HG03060 (cell line): ENCODE data around the gene G3BP1.
A peak's percentile ranks its signal among the peaks of the same experiment; 100 is the strongest.
"Not testable (repeated sequence)": the region's sequence is repeated elsewhere in the genome, so short reads cannot be mapped to it uniquely, and the experiment has no call there.

Experiments
- ATAC-seq: cut with Tn5 transposase; IDR thresholded peaks from one replicate; pipeline ENCODE4 v1.9.1; 2021; ENCODE audit warnings: low read depth, moderate number of reproducible peaks; ENCODE audit not compliant: unreplicated experiment

The G3BP1 gene

GRCh38 chr5:151751593-151751992 lies 20.2 kb upstream of the G3BP1 start:
- ATAC-seq = no peak

DNA sequence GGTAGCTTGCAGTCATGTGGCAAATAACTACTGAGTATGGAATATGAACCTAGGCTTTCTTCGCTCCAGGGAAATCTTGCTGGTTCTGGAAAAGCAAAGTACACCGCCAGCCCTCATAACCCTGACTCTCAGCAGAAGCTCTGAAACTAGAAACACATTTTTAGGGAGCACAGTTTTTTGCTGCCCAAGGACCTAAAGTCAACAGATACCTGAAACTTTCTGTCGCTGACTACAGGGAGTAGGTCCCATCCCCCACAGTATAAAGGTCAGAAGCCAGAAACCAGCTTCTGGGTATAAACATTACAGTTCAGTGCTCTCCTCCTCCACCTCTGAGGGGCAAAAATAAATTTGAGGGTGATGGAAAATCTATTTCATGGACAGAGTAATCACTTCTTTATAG lies 16.4 kb upstream of the G3BP1 start:
- ATAC-seq = no peak

DNA sequence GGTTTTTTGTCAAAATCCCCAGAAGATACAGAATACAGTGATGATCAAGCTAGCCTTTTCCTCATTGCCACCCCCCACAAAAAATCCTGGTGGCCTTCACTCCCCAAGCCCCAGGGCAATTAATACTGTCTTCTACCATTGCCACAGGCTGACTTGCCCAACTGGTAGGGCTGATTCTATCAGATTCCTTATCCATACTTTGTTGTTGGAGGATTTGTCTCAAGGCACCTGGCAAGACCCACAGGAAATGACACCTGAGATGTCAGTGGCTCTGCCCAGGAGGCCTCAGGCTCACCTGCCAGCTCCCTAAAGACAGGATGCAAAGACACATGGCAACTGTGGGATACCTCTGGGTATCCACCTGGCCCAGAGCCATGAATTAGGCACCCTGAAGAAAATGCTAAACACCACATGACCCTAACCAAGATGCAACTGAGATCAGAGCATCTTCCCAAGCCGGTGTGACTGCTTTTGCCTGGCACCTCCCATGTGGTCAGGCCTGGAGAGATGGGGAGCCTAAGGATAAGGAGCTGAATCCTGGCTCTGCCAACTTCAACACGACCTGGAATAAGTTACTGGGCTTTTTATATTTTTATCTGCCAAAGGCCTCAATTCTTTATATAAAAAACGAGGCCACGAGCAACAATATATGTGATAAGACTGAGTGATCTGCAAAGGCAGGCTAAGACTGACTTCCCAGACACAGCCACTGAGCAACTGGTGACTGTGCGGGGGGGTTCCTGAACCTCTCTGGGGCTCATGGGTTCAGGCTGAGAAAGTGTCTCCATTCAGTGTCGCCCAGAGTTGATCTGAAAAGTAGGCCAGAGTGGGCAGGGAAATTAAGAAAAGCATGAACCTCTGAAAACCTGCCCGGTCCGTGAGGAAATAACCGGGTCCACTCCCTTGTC lies 14.3 kb upstream of the G3BP1 start:
- no peak for ATAC-seq

GRCh38 chr5:151758141-151758429 lies 13.7 kb upstream of the G3BP1 start:
- no peak for ATAC-seq

GRCh38 chr5:151758430-151759241 lies 13.1 kb upstream of the G3BP1 start, which contains the start of gene ATOX1:
Gene ATOX1, minus strand, starts transcription at chr5:151758631. Its CDS starts 80 bp downstream, at chr5:151758551.
- peak; percentile 79 for ATAC-seq

- no peak for ATAC-seq
Measured at GRCh38 chr5:151764801-151765200, 7.0 kb upstream of the G3BP1 start.

DNA sequence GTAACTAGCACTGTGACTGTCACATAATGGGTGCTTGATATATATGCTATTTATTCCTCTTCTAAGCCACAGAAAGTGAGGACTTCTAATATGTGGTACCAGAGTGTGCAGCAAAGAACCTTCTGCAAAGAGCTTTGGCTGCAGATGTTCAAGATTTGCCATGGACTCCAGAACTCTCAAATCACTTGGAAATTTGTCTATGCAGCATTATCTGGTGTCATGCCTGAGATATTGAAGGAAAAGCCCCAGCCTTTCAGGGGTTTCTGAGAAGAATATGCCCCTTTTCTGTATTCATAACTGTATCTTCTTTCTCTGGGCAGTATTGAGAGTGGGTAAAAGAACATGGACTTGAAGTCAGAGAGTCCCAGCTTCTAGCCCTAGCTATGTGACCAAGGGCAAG lies 4.8 kb upstream of the G3BP1 start:
- no peak for ATAC-seq

DNA sequence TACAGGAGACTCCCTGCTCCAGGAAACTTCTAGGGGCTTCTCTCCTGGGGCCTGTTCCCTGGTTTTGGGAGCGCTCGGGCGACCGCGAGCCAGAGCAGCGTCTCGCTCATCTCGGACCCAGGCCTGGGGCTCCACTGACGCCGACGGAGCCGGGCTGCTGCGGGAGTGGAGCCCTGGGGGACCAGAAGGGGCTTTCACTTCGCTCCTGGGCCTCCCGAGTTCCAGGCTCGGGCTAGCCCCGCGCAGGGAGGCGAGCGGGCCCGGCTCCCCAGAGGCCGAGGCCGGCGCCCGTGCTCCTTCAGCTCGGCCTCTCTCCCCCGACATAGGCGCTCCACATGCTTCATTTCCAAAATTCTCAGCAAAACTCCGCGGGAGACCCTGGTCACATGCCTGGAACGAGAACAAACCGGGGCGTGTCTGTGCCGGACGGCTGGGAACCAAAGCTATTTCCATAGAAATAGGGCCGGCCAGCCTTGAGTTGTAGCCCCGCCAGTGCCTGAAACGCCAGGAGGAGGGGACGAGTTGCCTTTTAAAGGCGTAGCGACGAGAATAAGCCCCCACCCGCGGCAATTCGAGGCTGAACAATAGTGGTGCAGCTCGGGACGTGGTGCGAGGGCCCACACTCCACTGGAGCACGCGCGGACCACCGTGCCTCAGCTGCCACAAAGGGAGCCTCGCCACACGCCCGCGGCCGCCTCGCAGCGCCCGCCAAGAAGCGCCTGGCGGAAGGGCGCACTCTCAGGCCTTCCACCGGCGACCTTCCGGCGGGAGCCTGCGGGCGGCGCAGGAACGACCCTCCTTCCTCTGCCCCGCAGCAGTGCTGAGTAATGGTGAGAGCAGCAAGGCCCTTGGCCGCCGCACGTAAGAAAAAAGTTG lies 1.1 kb upstream of the G3BP1 start:
- peak; percentile 1 for ATAC-seq

DNA sequence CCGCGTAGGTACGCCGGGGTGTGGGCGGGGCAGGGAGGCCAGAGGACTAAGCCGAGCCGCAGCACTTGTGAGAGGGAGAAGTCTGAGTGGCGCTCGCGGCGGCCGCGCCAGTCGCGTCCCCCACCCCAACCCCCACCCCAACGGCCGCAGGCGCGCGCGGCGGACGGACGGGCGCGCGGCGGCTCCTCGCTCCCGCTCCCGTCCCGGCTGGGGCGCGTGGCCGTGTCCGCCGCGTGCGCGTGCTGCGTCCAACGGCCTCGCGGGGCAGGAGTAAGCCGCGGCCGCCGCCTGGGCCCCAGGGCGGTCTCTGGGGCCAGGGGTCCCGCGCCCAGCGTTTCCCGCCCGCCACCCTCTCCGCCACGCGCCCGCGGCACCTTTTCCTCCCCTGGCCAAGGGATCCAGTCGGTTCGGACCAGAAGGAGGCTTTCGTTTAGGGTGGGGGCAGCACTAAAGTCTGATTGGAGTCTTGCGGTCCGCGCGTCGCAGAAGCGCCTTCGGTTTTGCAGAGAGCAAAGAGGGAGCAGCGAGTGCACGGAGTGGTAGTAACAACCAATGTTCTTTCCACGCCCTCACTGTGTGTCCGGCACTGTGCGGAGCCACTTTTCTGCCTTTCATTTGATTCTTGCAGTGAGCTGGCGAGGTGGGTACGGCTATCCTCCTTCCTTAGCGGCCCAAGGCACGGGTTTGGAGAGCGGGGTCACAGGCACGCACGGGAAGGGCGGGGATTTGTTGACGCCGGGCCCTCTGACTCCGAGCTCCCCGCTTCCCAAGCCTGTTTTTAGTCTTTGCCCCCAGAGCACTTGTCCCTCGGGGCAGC lies 483 bp downstream of the G3BP1 start:
- no peak for ATAC-seq

DNA sequence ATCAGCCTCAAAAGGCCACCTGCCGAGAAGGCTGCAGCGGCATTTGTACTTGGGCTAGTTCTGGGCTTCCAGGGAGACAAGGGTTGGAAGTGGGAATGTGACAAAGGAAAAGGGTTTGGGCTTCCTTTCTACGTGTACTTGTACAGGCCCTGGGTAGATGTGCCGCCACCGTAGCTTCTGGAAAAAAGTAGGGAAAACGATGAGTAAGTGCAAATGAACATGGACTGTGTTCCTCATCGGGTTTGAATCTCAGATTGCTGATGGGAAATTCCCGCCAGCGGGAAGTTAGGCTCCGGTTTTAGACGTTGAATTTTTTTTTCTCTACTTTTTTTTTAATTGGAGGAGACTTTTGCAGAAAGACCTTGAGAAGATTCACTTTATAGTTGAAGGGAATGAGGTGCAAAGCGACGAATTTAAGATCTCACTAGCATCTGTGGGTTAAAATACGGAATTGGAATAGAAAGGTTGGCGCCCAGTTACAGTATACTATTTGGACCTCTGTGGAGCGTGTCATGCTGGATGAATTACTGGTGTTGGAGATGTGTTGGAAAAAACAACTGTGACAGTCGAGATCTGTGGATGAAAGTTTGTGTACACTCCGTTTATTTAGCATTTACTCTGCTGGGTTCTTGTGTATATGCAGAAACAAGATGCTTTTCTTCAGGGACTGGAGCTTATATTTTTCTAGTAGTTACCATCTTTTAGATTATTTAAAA lies 1.2 kb downstream of the G3BP1 start:
- ATAC-seq = no peak

DNA sequence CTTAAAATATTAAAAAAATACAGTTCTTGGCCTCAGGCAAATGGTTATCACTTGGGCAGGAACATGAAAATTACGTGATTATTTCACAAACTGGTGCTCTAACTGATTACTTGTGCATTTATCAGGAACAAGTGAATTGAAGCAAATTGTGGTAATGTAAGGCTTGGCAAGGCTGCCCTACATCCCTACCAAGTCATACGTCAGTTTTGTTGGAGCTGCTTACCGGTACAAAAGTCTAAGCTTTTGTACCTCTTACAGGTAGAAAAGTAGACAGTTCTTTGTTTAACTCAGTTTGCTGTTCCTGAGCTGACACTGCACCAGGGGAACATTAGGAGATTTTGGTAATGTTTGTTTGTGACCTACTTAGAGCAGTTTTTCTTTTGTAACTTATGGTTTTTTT lies 2.2 kb downstream of the G3BP1 start:
- no peak for ATAC-seq

DNA sequence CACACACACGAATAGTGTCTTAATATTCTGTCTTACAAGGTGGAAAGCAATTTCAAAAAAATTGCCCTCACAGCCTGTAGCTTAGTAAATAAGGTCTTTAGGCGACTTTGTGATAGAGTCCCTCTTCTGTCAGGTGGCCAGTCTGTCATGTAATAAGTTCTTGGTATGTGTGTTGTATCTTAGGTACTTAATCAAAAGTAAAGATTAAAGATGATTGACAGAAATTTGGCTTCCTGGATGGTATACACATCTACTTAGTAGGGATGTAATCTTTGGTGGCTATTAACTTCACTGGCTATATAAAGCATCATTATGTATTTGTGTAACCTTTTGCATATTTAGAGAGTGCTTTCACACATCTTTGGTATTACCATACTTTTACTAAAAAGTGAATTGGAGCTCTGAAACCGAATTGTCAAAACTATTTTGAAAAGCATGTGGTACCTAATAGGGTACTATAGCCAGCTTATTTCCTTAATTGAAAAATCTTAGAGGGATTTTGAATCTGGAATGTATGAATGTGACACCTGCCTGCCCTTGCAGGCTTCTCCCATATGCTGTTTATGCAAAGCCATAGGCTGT lies 3.4 kb downstream of the G3BP1 start:
- ATAC-seq = no peak

- no peak for ATAC-seq
Measured at GRCh38 chr5:151779531-151780125, 7.9 kb downstream of the G3BP1 start.

DNA sequence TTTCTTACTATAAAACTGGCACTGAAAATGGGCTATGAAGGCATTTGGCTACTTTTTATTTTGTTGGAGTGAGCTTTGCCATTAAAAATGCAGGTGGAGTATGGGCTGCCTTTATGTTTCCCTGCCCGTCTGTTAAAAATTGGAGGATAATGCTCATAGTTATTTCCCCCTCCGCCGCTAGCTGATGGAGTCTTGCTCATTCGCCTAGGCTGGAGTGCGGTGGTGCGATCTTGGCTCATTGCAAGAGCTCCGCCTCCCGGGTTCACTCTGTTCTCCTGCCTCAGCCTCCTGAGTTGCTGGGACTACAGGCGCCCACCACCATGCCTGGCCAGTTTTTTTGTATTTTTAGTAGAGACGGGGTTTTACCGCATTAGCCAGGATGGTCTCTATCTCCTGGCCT lies 8.6 kb downstream of the G3BP1 start:
- ATAC-seq = no peak

DNA sequence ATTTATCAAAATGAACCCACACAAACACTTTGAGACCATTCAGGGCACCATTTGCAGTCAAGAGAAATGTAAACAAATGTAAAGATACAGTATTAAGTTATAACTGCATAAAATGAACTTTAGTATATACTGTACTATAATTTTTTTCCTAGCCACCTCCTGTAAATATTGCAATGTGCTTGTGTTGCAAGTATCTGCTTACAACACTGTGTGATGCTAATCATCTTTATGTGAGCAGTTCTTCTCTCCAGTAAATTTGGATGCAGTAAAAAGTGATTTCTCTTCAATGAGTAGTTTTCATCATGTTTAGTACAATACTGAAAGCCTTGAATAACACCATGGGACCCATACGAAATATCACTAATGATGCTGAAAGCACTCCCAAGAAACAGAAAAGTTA lies 9.4 kb downstream of the G3BP1 start:
- no peak for ATAC-seq

DNA sequence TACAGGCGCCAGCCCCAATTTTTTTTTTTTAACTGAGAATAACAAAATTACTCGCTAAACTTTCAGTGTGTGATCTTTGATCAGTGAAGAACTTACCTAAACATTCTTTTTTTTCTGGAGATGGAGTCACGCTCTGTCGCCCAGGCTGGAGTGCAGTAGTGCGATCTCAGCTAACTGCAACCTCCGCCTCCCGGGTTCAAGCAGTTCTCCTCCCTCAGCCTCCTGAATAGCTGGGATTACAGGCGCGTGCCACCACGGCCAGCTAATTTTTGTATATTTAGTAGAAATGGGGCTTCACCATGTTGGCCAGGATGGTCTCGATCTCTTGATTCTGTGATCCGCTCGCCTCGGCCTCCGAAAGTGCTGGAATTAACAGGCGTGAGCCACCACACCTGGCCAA lies 11.9 kb downstream of the G3BP1 start:
- ATAC-seq = not testable (repeated sequence)

GRCh38 chr5:151784141-151784540 lies 12.4 kb downstream of the G3BP1 start:
- no peak for ATAC-seq

DNA sequence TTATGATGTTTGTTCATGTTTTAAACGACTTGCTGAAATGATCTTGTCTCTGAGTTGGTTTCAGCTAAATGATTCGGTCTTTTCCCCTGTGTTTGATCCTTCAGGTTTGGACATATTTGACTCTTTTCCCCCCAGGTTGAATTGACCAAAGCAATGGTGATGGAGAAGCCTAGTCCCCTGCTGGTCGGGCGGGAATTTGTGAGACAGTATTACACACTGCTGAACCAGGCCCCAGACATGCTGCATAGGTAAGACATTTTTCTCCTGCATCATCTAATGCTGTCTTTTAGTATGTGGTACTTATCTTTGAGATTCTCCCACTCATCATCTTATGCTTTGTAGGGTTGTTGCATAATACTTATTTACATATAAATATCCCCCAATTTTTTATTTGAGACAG lies 14.7 kb downstream of the G3BP1 start:
- no peak for ATAC-seq

DNA sequence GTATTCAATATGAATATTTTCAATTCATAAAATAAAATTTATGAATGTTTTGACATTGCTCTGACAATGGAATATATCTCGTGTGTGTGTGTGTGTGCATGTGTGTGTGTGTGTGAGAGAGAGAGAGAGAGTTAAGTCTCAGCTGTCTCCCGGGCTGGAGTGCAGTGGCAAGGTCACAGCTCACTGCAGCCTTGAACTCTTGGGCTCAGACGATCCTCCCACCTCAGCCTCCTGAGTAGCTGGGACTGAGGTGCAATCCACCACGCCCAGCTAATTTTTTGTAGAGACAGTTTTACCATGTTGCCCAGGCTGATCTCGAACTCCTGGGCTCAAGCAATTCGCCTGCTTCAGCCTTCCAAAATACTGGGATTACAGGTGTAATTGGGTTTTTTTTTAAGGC lies 16.1 kb downstream of the G3BP1 start:
- no peak for ATAC-seq
